ENCODE measurements around the gene CD200R1. TPM values are rescaled to one million over a fixed set of nuclear protein-coding genes. Genes with fewer than 3 reads are reported as not detected.

The CD200R1 gene
- total and polyA plus RNA-seq, 2 donors (not counting 1 experiment from before 2014, with no cell fraction given): 3.6 to 3.7 TPM

- ChIA-PET CTCF (no interaction called here), POLR2A (no interaction called here)
- TF ChIP-seq EZH2 (IDR thresholded peaks at IDR 0.05; ENCODE audit: borderline replicate concordance, insufficient read depth, low read depth, low read length, poor library complexity, severe bottlenecking): no peak
- TF ChIP-seq, protein P1, sequence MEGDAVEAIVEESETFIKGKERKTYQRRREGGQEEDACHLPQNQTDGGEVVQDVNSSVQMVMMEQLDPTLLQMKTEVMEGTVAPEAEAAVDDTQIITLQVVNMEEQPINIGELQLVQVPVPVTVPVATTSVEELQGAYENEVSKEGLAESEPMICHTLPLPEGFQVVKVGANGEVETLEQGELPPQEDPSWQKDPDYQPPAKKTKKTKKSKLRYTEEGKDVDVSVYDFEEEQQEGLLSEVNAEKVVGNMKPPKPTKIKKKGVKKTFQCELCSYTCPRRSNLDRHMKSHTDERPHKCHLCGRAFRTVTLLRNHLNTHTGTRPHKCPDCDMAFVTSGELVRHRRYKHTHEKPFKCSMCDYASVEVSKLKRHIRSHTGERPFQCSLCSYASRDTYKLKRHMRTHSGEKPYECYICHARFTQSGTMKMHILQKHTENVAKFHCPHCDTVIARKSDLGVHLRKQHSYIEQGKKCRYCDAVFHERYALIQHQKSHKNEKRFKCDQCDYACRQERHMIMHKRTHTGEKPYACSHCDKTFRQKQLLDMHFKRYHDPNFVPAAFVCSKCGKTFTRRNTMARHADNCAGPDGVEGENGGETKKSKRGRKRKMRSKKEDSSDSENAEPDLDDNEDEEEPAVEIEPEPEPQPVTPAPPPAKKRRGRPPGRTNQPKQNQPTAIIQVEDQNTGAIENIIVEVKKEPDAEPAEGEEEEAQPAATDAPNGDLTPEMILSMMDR (IDR thresholded peaks at IDR 0.05): no peak
- no peaks in the 10 kb centered on the region for H3K79me2 ChIP-seq (ENCODE audit: control insufficient read depth, insufficient read depth, low read length)
- no peak overlapping the region for H3K4me3 ChIP-seq (ENCODE audit: control extremely low read depth in 1 of 5, extremely low read depth in 1 of 5, insufficient read depth in 1 of 5, low read depth in 2 of 5, low read length in 4 of 5)
- peaks cover 0 to 4% (median 0%) of the 10 kb centered on the region in 3 donors for H3K9me3 ChIP-seq (ENCODE audit: control extremely low read depth in 1 of 3, control insufficient read depth in 2 of 3, insufficient read depth in 1 of 3, low read length in 2 of 3)
- DNase-seq: no peak
- no peaks in the 10 kb centered on the region for H4K20me1 ChIP-seq (ENCODE audit: control insufficient read depth, insufficient read depth, low read length, poor library complexity, severe bottlenecking)
- no peak overlapping the region for H3K27ac Mint-ChIP-seq
- peak overlapping the region; percentile 69 for H3K4me3 Mint-ChIP-seq
- H3K9ac ChIP-seq (ENCODE audit: low read length): no peak overlapping the region
- peak overlapping the region; percentile 11 for H2AFZ ChIP-seq (ENCODE audit: insufficient read depth, low read depth, low read length, poor library complexity, severe bottlenecking)
- peaks cover 23% of the 10 kb centered on the region for H3K4me1 Mint-ChIP-seq
- H3K36me3 ChIP-seq (replicated peaks in 1 of 2; ENCODE audit: control extremely low read depth in 1 of 2, control insufficient read depth in 1 of 2, extremely low read depth in 1 of 2, insufficient read depth in 2 of 2, low read length in 1 of 2): no peaks in the 10 kb centered on the region
- H3K4me1 ChIP-seq (ENCODE audit: control insufficient read depth in 2 of 2, insufficient read depth in 2 of 2, low read length in 2 of 2): peaks cover 12 to 14% of the 10 kb centered on the region in 2 donors
- WGBS (ENCODE audit: insufficient coverage): no CpG with 5 or more reads among the region's 2 CpGs
- H3K4me2 ChIP-seq (replicated peaks; ENCODE audit: low read depth, low read length, poor library complexity, severe bottlenecking): peak overlapping the region; percentile 46
- H3K9me3 Mint-ChIP-seq (ENCODE audit: insufficient read depth): no peaks in the 10 kb centered on the region
- no peaks in the 10 kb centered on the region for H3K27me3 Mint-ChIP-seq
- H3K27ac ChIP-seq (ENCODE audit: low read length in 2 of 2): no peak overlapping the region
- H3K27me3 ChIP-seq (replicated peaks in 1 of 4; ENCODE audit: control extremely low read depth in 1 of 4, control insufficient read depth in 3 of 4, insufficient read depth in 4 of 4, low read length in 3 of 4): no peaks in the 10 kb centered on the region
- intact Hi-C loops (cut with micrococcal nuclease): no loop called here
- ATAC-seq (ENCODE audit: low read depth): peak; percentile 41
These were observed 86.4 kb downstream of the CD200R1 start for GRCh38 chr3:112888381-112889085.

GRCh38 chr3:112884678-112885290, 90.1 kb downstream of the CD200R1 start:
- Mint-ChIP-seq H3K9me3 (ENCODE audit: insufficient read depth) (peaks cover 8% of the 10 kb centered on the region), H3K4me1 (peaks cover 46% of the 10 kb centered on the region), H3K27me3 (no peaks in the 10 kb centered on the region), H3K4me3 (no peak overlapping the region), H3K27ac (no peak overlapping the region)
- no peaks in the 10 kb centered on the region for H3K36me3 ChIP-seq (replicated peaks in 1 of 2; ENCODE audit: control extremely low read depth in 1 of 2, control insufficient read depth in 1 of 2, extremely low read depth in 1 of 2, insufficient read depth in 2 of 2, low read length in 1 of 2)
- H3K4me2 ChIP-seq (replicated peaks; ENCODE audit: low read depth, low read length, poor library complexity, severe bottlenecking): no peak overlapping the region
- ChIA-PET POLR2A (no interaction called here), CTCF (no interaction called here)
- ATAC-seq (ENCODE audit: low read depth): no peak
- TF ChIP-seq EZH2 (IDR thresholded peaks at IDR 0.05; ENCODE audit: borderline replicate concordance, insufficient read depth, low read depth, low read length, poor library complexity, severe bottlenecking): no peak
- TF ChIP-seq, protein P1 (IDR thresholded peaks at IDR 0.05): no peak
- no peaks in the 10 kb centered on the region for H4K20me1 ChIP-seq (ENCODE audit: control insufficient read depth, insufficient read depth, low read length, poor library complexity, severe bottlenecking)
- H3K4me3 ChIP-seq (ENCODE audit: control extremely low read depth in 1 of 5, extremely low read depth in 1 of 5, insufficient read depth in 1 of 5, low read depth in 2 of 5, low read length in 4 of 5): no peak overlapping the region
- H3K79me2 ChIP-seq (ENCODE audit: control insufficient read depth, insufficient read depth, low read length): no peaks in the 10 kb centered on the region
- intact Hi-C loops (cut with micrococcal nuclease): no loop called here
- no peak overlapping the region for H3K27ac ChIP-seq (ENCODE audit: low read length in 2 of 2)
- peaks cover 0 to 4% (median 0%) of the 10 kb centered on the region in 3 donors for H3K9me3 ChIP-seq (ENCODE audit: control extremely low read depth in 1 of 3, control insufficient read depth in 2 of 3, insufficient read depth in 1 of 3, low read length in 2 of 3)
- no peak overlapping the region for H3K9ac ChIP-seq (ENCODE audit: low read length)
- H3K27me3 ChIP-seq (replicated peaks in 1 of 4; ENCODE audit: control extremely low read depth in 1 of 4, control insufficient read depth in 3 of 4, insufficient read depth in 4 of 4, low read length in 3 of 4): no peaks in the 10 kb centered on the region
- DNase-seq: no peak
- H3K4me1 ChIP-seq (ENCODE audit: control insufficient read depth in 2 of 2, insufficient read depth in 2 of 2, low read length in 2 of 2): peaks cover 14 to 16% of the 10 kb centered on the region in 2 donors
- WGBS (ENCODE audit: insufficient coverage): 86% methylated on average over 3 of the region's 4 CpGs
- H2AFZ ChIP-seq (ENCODE audit: insufficient read depth, low read depth, low read length, poor library complexity, severe bottlenecking): no peak overlapping the region
